HCT116 (cell line): ENCODE measurements around the gene KLRG1. TPM values are rescaled to one million over a fixed set of nuclear protein-coding genes. Genes with fewer than 3 reads are reported as not detected.

ENCODE experiments used
- ATAC-seq: fragments of 200-7000 bp; cut with Tn5 transposase; 2 replicates; pipeline ENCODE4 v1.9.1; 2020; ENCODE audit warnings: mild to moderate bottlenecking, moderate library complexity
- BruUV-seq: library from RNA; stranded (reverse); fragments of 400-500 nt; replicated peaks from 2 replicates; lab custom pipeline; 2021; lab: Mats Ljungman, UMichigan
- CTCF ChIA-PET: fragments of 300-600 bp; sonication (Branson Sonifier 250); formaldehyde crosslinking; loops from one replicate; lab custom pipeline; 2021; ENCODE audit warnings: antibody characterized with exemption; lab: Charles Lee
- POLR2A ChIA-PET: fragments of 300-600, 350-600 bp; sonication (Branson Sonifier 250); formaldehyde crosslinking; loops from one replicate; lab custom pipeline; 2021; ENCODE audit warnings: antibody characterized with exemption; lab: Charles Lee
- RAD21 ChIA-PET, 2 experiments: fragments of 300-600 bp; sonication (Branson Sonifier 250); formaldehyde crosslinking; loops; one replicate each; lab custom pipeline; 2023; ENCODE audit warnings: low total read pairs in 2 of 2; ENCODE audit not compliant: uncharacterized antibody in 2 of 2, unreplicated experiment in 2 of 2, low non-redundant PET in 1 of 2; lab: Charles Lee
- DNase-seq: peaks from one replicate; pipeline ENCODE4 v3.0.0-alpha.2; 2010; ENCODE audit warnings: low read depth, low spot score
- H2AFZ ChIP-seq: fragments of 200-600 bp; shearing (Covaris generic), sonication (generic); 2 replicates; pipeline ENCODE4 v1.6.1; 2017; ENCODE audit warnings: low read depth, mixed run types, mixed read lengths, antibody characterized with exemption, low read length; ENCODE audit not compliant: poor library complexity, severe bottlenecking
- H3K27ac ChIP-seq: 2 replicates; pipeline ENCODE4 v1.5.1; 2012; ENCODE audit warnings: low read depth, low read length
- H3K27me3 ChIP-seq: fragments of 200-600 bp; sonication (generic); 2 replicates; pipeline ENCODE4 v1.6.1; 2016; ENCODE audit warnings: mixed run types, low read length, mixed read lengths; ENCODE audit not compliant: insufficient read depth
- H3K36me3 ChIP-seq, 2 experiments: fragments of 200-500 bp in 1 of 2; fragments of 200-600 bp in 1 of 2; sonication (Bioruptor generic) in 1 of 2; sonication (generic) in 1 of 2; 2 replicates each; pipeline versions ENCODE4 v1.5.1 to v1.6.1; 2014 to 2016; ENCODE audit warnings: low read length in 2 of 2, inconsistent platforms in 1 of 2, mixed read lengths in 1 of 2, mixed run types in 1 of 2; ENCODE audit not compliant: insufficient read depth in 2 of 2, control insufficient read depth in 1 of 2
- H3K4me1 ChIP-seq, 2 experiments: fragments of 200-600 bp in 1 of 2; sonication (generic) in 1 of 2; 2 replicates each; pipeline versions ENCODE4 v1.5.1 to v1.6.1; 2012 to 2017; ENCODE audit warnings: low read length in 2 of 2, inconsistent platforms in 1 of 2, mild to moderate bottlenecking in 1 of 2, mixed read lengths in 1 of 2, mixed run types in 1 of 2, moderate library complexity in 1 of 2; ENCODE audit not compliant: insufficient read depth in 2 of 2, control insufficient read depth in 1 of 2
- H3K4me2 ChIP-seq: fragments of 200-600 bp; sonication (generic); 2 replicates; pipeline ENCODE4 v1.6.1; 2017; ENCODE audit warnings: mixed run types, low read length, mixed read lengths
- H3K4me3 ChIP-seq, 2 experiments: fragments of 200-600 bp in 1 of 2; sonication (generic) in 1 of 2; replicated peaks in 1 of 2; 2 replicates each; pipeline ENCODE4 v1.5.1; 2011 to 2016; ENCODE audit warnings: low read length in 2 of 2, control low read depth in 1 of 2, low read depth in 1 of 2, mild to moderate bottlenecking in 1 of 2, mixed read lengths in 1 of 2, mixed run types in 1 of 2
- H3K79me2 ChIP-seq: fragments of 200-600 bp; sonication (generic); 2 replicates; pipeline ENCODE4 v1.6.1; 2017; ENCODE audit warnings: mild to moderate bottlenecking, mixed run types, low read length, moderate library complexity, mixed read lengths; ENCODE audit not compliant: insufficient read depth
- H3K9ac ChIP-seq: fragments of 200-600 bp; sonication (generic); 2 replicates; pipeline ENCODE4 v1.6.1; 2016; ENCODE audit warnings: low read length, mixed read lengths
- H3K9me2 ChIP-seq: fragments of 200-600 bp; sonication (generic), shearing (Covaris generic); 2 replicates; pipeline ENCODE4 v1.6.1; 2017; ENCODE audit warnings: mixed run types, mild to moderate bottlenecking, moderate library complexity; ENCODE audit not compliant: insufficient read depth
- H3K9me3 ChIP-seq, 2 experiments: fragments of 200-500 bp in 1 of 2; fragments of 200-600 bp in 1 of 2; sonication (Bioruptor generic) in 1 of 2; sonication (generic) in 1 of 2; 2 replicates each; pipeline ENCODE4 v1.6.1; 2014 to 2017; ENCODE audit warnings: low read length in 2 of 2, mixed read lengths in 2 of 2, inconsistent platforms in 1 of 2, low read depth in 1 of 2, mild to moderate bottlenecking in 1 of 2, mixed run types in 1 of 2, moderate library complexity in 1 of 2; ENCODE audit not compliant: control insufficient read depth in 1 of 2, insufficient read depth in 1 of 2
- H4K20me1 ChIP-seq: fragments of 200-600 bp; sonication (generic), shearing (Covaris generic); 2 replicates; pipeline ENCODE4 v1.6.1; 2017; ENCODE audit warnings: mixed run types, mild to moderate bottlenecking, moderate library complexity; ENCODE audit not compliant: insufficient read depth
- CBX3 ChIP-seq: IDR thresholded peaks from 2 replicates; pipeline ENCODE4 v1.6.1; 2012; ENCODE audit warnings: low read depth
- CEBPB ChIP-seq: IDR thresholded peaks from 2 replicates; pipeline ENCODE4 v1.6.1; 2012; ENCODE audit warnings: low read depth
- EGR1 ChIP-seq: IDR thresholded peaks from 2 replicates; pipeline ENCODE4 v1.6.1; 2012; ENCODE audit warnings: low read depth
- ELF1 ChIP-seq: IDR thresholded peaks from 2 replicates; pipeline ENCODE4 v1.6.1; 2012; ENCODE audit warnings: low read depth, borderline replicate concordance
- EZH2 ChIP-seq: fragments of 200-600 bp; sonication (generic); IDR thresholded peaks from 2 replicates; pipeline ENCODE4 v1.6.1; 2017; ENCODE audit warnings: antibody characterized with exemption, mixed run types
- FOSL1 ChIP-seq: IDR thresholded peaks from 2 replicates; pipeline ENCODE4 v1.6.1; 2012; ENCODE audit warnings: low read depth
- JUND ChIP-seq: IDR thresholded peaks from 2 replicates; pipeline ENCODE4 v1.6.1; 2012
- POLR2AphosphoS5 ChIP-seq: IDR thresholded peaks from 2 replicates; pipeline ENCODE4 v1.6.1; 2011; ENCODE audit warnings: mild to moderate bottlenecking, low read depth, low read length, moderate library complexity
- RAD21 ChIP-seq: IDR thresholded peaks from 2 replicates; pipeline ENCODE4 v1.6.1; 2012; ENCODE audit warnings: low read depth, mild to moderate bottlenecking
- SIN3A ChIP-seq: IDR thresholded peaks from 2 replicates; pipeline ENCODE4 v1.6.1; 2012; ENCODE audit warnings: low read depth
- SP1 ChIP-seq: IDR thresholded peaks from 2 replicates; pipeline ENCODE4 v1.6.1; 2012; ENCODE audit warnings: low read depth
- SRF ChIP-seq: IDR thresholded peaks from 2 replicates; pipeline ENCODE4 v1.6.1; 2012; ENCODE audit warnings: low read depth
- TCF7L2 ChIP-seq: IDR thresholded peaks from 2 replicates; pipeline ENCODE4 v1.7.0; 2011; ENCODE audit warnings: borderline replicate concordance, inconsistent platforms; ENCODE audit not compliant: insufficient read depth, insufficient read length; ENCODE audit errors: extremely low read depth
- YY1 ChIP-seq: IDR thresholded peaks from 2 replicates; pipeline ENCODE4 v1.6.1; 2011; ENCODE audit warnings: low read length, low read depth, moderate library complexity, mild to moderate bottlenecking; ENCODE audit not compliant: insufficient replicate concordance; ENCODE audit errors: extremely low read depth
- ZFX ChIP-seq: fragments of 450-650 bp; IDR thresholded peaks from 2 replicates; pipeline ENCODE4 v1.6.1; 2017
- ZNF274 ChIP-seq: fragments of 200-500 bp; sonication (Bioruptor generic); IDR thresholded peaks from 2 replicates; pipeline ENCODE4 v1.6.1; 2014; ENCODE audit warnings: mild to moderate bottlenecking, low read depth, low read length, inconsistent platforms
- intact Hi-C: fragments of 100-400 bp; cut with micrococcal nuclease; formaldehyde crosslinking; loops from 2 replicates; pipeline ENCODE4 v1.10.0; 2022
- total RNA-seq: library from RNA; stranded (reverse); gene quantifications from one replicate; pipeline ENCODE4 v1.2.1, GENCODE V29; 2021; ENCODE audit not compliant: unreplicated experiment
- TF ChIP-seq, protein P1 (sequence below): IDR thresholded peaks from 2 replicates; pipeline ENCODE4 v1.6.1; 2011; ENCODE audit warnings: mild to moderate bottlenecking, low read length, moderate library complexity; ENCODE audit not compliant: insufficient replicate concordance; ENCODE audit errors: extremely low read depth
- TF ChIP-seq, protein P2 (sequence below), 3 experiments: fragments of 200-600 bp in 1 of 3; sonication (generic) in 1 of 3; IDR thresholded peaks in 2 of 3; conservative IDR thresholded peaks in 1 of 3; 2 replicates each; pipeline ENCODE4 v1.5.1; 2012 to 2017; ENCODE audit warnings: low read depth in 2 of 3, low read length in 2 of 3, antibody characterized with exemption in 1 of 3, borderline replicate concordance in 1 of 3, control low read depth in 1 of 3, mild to moderate bottlenecking in 1 of 3, mixed read lengths in 1 of 3, mixed run types in 1 of 3, moderate library complexity in 1 of 3; ENCODE audit not compliant: insufficient read depth in 1 of 3
- TF ChIP-seq, protein P3 (sequence below): IDR thresholded peaks from 2 replicates; pipeline ENCODE4 v1.6.1; 2012
- TF ChIP-seq, protein P4 (sequence below): IDR thresholded peaks from 2 replicates; pipeline ENCODE4 v1.6.1; 2012; ENCODE audit warnings: low read depth

The KLRG1 gene
- total RNA-seq, 1 experiment from 2014 or later = 1.5 TPM

DNA sequence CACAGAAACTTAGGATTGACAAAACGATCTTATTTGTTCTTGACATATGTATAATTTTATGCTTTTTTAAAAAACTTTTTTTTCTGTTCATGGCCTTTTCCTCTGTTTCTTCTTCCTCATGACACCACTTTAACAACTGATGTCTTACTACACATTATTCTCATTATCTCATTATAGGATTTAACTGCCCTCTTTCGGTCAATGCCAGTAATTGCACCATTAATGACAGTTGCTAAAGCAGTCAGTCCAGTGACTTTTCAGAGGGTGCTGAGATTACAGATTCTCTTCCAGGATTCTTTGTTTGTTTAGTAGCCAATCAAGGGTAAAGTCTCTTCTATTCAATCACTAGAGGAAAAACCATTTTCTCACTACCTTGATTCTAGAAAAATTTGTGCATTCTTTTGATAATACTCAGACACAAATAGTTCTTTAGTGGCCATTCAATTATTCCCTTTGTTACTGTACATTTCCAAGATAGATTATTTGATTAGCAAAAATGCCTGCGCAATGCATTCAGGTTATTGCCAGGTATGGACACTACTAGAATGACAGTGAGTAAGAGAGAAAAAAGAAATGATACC, 50.1 kb downstream of the KLRG1 start:
- H3K9ac ChIP-seq = no peak overlapping the region
- CTCF ChIA-PET = interaction anchor here (1.0 to 1.6 kb wide), 5 partner anchors 11 to 540 kb away, joined by 3 to 13 read pairs (median 7); no protein-coding TSS in a partner anchor

More for the DNA sequence above, 50.1 kb downstream of the KLRG1 start:
- no peak overlapping the region for H3K27ac ChIP-seq
- peak; percentile 84 for ATAC-seq
- H2AFZ ChIP-seq = no peak overlapping the region
- no peak overlapping the region for H3K4me2 ChIP-seq
- BruUV-seq = no TSS peak
- intact Hi-C loops = loop anchor here (1.0 to 5.0 kb wide), 3 partner anchors 147 to 357 kb away; no protein-coding TSS in a partner anchor
- ChIA-PET POLR2A (no interaction called here), RAD21 (no interaction called here)
- DNase-seq = peak; percentile 18
- no peak overlapping the region for H3K4me3 ChIP-seq
- 0 out of 2 replicates have a peak, but pooled peaks cover 4% of the 10 kb centered on the region for H3K27me3 ChIP-seq
- no peaks in the 10 kb centered on the region for H4K20me1 ChIP-seq
- no peak for TF ChIP-seq JUND
- no peak for TF ChIP-seq SP1
- no peak for TF ChIP-seq TCF7L2
- no peak for TF ChIP-seq ELF1
- TF ChIP-seq CBX3 = no peak
- TF ChIP-seq, protein P1, sequence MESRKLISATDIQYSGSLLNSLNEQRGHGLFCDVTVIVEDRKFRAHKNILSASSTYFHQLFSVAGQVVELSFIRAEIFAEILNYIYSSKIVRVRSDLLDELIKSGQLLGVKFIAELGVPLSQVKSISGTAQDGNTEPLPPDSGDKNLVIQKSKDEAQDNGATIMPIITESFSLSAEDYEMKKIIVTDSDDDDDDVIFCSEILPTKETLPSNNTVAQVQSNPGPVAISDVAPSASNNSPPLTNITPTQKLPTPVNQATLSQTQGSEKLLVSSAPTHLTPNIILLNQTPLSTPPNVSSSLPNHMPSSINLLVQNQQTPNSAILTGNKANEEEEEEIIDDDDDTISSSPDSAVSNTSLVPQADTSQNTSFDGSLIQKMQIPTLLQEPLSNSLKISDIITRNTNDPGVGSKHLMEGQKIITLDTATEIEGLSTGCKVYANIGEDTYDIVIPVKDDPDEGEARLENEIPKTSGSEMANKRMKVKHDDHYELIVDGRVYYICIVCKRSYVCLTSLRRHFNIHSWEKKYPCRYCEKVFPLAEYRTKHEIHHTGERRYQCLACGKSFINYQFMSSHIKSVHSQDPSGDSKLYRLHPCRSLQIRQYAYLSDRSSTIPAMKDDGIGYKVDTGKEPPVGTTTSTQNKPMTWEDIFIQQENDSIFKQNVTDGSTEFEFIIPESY = no peak
- TF ChIP-seq FOSL1 = no peak
- TF ChIP-seq EZH2 = no peak
- no peak for TF ChIP-seq EGR1
- TF ChIP-seq ZFX = no peak
- TF ChIP-seq YY1 = no peak
- TF ChIP-seq, protein P2, sequence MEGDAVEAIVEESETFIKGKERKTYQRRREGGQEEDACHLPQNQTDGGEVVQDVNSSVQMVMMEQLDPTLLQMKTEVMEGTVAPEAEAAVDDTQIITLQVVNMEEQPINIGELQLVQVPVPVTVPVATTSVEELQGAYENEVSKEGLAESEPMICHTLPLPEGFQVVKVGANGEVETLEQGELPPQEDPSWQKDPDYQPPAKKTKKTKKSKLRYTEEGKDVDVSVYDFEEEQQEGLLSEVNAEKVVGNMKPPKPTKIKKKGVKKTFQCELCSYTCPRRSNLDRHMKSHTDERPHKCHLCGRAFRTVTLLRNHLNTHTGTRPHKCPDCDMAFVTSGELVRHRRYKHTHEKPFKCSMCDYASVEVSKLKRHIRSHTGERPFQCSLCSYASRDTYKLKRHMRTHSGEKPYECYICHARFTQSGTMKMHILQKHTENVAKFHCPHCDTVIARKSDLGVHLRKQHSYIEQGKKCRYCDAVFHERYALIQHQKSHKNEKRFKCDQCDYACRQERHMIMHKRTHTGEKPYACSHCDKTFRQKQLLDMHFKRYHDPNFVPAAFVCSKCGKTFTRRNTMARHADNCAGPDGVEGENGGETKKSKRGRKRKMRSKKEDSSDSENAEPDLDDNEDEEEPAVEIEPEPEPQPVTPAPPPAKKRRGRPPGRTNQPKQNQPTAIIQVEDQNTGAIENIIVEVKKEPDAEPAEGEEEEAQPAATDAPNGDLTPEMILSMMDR (IDR thresholded peaks at IDR 0.05 in 2 of 3, conservative IDR thresholded peaks at IDR 0.05 in 1 of 3; ENCODE audit: borderline replicate concordance in 1 of 3, insufficient read depth in 1 of 3, low read depth in 2 of 3, low read length in 2 of 3) = peak; percentile 55 to 77 (median 57); a peak in 5 of 6 replicates
- TF ChIP-seq ZNF274 = no peak
- TF ChIP-seq SRF = no peak
- peak; percentile 78 for TF ChIP-seq RAD21
- TF ChIP-seq, protein P3, sequence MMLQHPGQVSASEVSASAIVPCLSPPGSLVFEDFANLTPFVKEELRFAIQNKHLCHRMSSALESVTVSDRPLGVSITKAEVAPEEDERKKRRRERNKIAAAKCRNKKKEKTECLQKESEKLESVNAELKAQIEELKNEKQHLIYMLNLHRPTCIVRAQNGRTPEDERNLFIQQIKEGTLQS = no peak
- no peak for TF ChIP-seq SIN3A
- TF ChIP-seq POLR2AphosphoS5 = no peak
- TF ChIP-seq CEBPB = peak; percentile 22; the same call in 1 of the 2 replicates
- TF ChIP-seq, protein P4, sequence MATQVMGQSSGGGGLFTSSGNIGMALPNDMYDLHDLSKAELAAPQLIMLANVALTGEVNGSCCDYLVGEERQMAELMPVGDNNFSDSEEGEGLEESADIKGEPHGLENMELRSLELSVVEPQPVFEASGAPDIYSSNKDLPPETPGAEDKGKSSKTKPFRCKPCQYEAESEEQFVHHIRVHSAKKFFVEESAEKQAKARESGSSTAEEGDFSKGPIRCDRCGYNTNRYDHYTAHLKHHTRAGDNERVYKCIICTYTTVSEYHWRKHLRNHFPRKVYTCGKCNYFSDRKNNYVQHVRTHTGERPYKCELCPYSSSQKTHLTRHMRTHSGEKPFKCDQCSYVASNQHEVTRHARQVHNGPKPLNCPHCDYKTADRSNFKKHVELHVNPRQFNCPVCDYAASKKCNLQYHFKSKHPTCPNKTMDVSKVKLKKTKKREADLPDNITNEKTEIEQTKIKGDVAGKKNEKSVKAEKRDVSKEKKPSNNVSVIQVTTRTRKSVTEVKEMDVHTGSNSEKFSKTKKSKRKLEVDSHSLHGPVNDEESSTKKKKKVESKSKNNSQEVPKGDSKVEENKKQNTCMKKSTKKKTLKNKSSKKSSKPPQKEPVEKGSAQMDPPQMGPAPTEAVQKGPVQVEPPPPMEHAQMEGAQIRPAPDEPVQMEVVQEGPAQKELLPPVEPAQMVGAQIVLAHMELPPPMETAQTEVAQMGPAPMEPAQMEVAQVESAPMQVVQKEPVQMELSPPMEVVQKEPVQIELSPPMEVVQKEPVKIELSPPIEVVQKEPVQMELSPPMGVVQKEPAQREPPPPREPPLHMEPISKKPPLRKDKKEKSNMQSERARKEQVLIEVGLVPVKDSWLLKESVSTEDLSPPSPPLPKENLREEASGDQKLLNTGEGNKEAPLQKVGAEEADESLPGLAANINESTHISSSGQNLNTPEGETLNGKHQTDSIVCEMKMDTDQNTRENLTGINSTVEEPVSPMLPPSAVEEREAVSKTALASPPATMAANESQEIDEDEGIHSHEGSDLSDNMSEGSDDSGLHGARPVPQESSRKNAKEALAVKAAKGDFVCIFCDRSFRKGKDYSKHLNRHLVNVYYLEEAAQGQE = no peak
- no peaks in the 10 kb centered on the region for H3K79me2 ChIP-seq
- no peaks in the 10 kb centered on the region for H3K36me3 ChIP-seq
- H3K9me3 ChIP-seq = no peaks in the 10 kb centered on the region
- no peaks in the 10 kb centered on the region for H3K4me1 ChIP-seq
- H3K9me2 ChIP-seq = no peaks in the 10 kb centered on the region
